HEK293 (cell line): ENCODE measurements around the gene SMLR1.

Experiments
- SP2 ChIP-seq: fragments of 450-650 bp; formaldehyde crosslinking; IDR thresholded peaks from 2 replicates; pipeline ENCODE4 v1.5.1; 2016; ENCODE audit warnings: missing biosample characterization, missing genetic modification characterization
- YY1 ChIP-seq: fragments of 450-650 bp; formaldehyde crosslinking; IDR thresholded peaks from 2 replicates; pipeline ENCODE4 v1.5.1; 2018; ENCODE audit warnings: missing biosample characterization, missing genetic modification characterization
- ZNF184 ChIP-seq: fragments of 450-650 bp; IDR thresholded peaks from 2 replicates; pipeline ENCODE4 v1.5.1; 2018; ENCODE audit warnings: missing biosample characterization, mild to moderate bottlenecking, missing genetic modification characterization
- ZNF335 ChIP-seq: fragments of 450-650 bp; formaldehyde crosslinking; conservative IDR thresholded peaks from 2 replicates; pipeline ENCODE4 v1.5.1; 2016; ENCODE audit warnings: missing biosample characterization, missing genetic modification characterization
- ZNF624 ChIP-seq: fragments of 450-650 bp; formaldehyde crosslinking; IDR thresholded peaks from 2 replicates; pipeline ENCODE4 v1.5.1; 2017; ENCODE audit warnings: missing biosample characterization, missing genetic modification characterization
- ZNF658 ChIP-seq: fragments of 450-650 bp; formaldehyde crosslinking; IDR thresholded peaks from 2 replicates; pipeline ENCODE4; 2016; ENCODE audit warnings: missing biosample characterization, missing genetic modification characterization
- ZNF768 ChIP-seq: fragments of 450-650 bp; formaldehyde crosslinking; IDR thresholded peaks from 2 replicates; pipeline ENCODE4 v1.5.1; 2018; ENCODE audit warnings: missing biosample characterization, mild to moderate bottlenecking, missing genetic modification characterization
- TF ChIP-seq, protein P1 (sequence below): fragments of 450-650 bp; formaldehyde crosslinking; IDR thresholded peaks from 2 replicates; pipeline ENCODE4 v1.5.1; 2016; ENCODE audit warnings: missing biosample characterization, missing genetic modification characterization
- TF ChIP-seq, protein P2 (sequence below): fragments of 450-650 bp; formaldehyde crosslinking; IDR thresholded peaks from 2 replicates; pipeline ENCODE4 v1.5.1; 2016; ENCODE audit warnings: missing biosample characterization, missing genetic modification characterization, borderline replicate concordance
- TF ChIP-seq, protein P3 (sequence below): fragments of 450-650 bp; formaldehyde crosslinking; optimal IDR thresholded peaks from 2 replicates; pipeline ENCODE3; 2016; ENCODE audit warnings: missing biosample characterization, mild to moderate bottlenecking, missing genetic modification characterization

DNA sequence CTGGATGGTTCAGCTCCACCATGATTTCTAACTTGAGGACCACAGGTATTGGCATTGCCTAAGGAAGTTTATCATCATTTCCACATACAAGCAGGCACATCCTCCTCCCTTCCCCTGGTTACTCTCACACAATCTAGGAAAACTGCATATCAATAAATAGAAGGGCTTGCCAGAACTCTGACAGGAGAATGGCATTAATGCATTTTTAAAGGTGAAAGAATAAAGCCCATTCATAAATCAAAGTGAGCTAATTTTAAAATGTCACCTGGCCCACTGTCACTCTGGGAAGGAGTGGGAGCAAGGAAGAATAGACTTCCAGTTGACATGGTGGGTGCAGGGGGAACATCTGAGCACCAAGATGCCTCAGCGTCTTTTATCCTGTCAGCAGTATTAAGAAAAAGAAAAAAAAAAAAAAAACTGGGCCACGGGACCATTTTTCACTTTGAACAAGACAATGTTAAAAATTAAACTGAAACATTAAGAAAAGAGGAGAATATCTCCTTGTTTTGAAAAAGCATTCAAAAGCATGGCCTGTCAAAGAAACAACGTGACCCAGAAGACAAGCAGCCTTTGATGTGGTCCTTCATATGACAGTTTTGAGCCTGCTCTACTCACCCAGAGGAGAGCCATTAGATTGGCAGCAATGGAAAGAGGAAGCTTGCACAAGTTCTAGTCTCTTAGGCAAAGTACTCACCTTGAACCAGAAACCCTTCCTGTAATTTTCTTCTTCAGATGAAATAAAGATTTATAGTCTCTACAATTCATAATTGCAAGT is 39.3 kb upstream of the SMLR1 start:
- TF ChIP-seq, protein P1, sequence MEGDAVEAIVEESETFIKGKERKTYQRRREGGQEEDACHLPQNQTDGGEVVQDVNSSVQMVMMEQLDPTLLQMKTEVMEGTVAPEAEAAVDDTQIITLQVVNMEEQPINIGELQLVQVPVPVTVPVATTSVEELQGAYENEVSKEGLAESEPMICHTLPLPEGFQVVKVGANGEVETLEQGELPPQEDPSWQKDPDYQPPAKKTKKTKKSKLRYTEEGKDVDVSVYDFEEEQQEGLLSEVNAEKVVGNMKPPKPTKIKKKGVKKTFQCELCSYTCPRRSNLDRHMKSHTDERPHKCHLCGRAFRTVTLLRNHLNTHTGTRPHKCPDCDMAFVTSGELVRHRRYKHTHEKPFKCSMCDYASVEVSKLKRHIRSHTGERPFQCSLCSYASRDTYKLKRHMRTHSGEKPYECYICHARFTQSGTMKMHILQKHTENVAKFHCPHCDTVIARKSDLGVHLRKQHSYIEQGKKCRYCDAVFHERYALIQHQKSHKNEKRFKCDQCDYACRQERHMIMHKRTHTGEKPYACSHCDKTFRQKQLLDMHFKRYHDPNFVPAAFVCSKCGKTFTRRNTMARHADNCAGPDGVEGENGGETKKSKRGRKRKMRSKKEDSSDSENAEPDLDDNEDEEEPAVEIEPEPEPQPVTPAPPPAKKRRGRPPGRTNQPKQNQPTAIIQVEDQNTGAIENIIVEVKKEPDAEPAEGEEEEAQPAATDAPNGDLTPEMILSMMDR: no peak
- TF ChIP-seq ZNF335 (tag by site-specific recombination) (no peak), SP2 (no peak), YY1 (tag by site-specific recombination) (no peak), ZNF768 (tag by site-specific recombination) (no peak), ZNF658 (tag by site-specific recombination) (no peak), ZNF624 (tag by site-specific recombination) (no peak), ZNF184 (tag by site-specific recombination) (no peak)
- TF ChIP-seq, protein P2, sequence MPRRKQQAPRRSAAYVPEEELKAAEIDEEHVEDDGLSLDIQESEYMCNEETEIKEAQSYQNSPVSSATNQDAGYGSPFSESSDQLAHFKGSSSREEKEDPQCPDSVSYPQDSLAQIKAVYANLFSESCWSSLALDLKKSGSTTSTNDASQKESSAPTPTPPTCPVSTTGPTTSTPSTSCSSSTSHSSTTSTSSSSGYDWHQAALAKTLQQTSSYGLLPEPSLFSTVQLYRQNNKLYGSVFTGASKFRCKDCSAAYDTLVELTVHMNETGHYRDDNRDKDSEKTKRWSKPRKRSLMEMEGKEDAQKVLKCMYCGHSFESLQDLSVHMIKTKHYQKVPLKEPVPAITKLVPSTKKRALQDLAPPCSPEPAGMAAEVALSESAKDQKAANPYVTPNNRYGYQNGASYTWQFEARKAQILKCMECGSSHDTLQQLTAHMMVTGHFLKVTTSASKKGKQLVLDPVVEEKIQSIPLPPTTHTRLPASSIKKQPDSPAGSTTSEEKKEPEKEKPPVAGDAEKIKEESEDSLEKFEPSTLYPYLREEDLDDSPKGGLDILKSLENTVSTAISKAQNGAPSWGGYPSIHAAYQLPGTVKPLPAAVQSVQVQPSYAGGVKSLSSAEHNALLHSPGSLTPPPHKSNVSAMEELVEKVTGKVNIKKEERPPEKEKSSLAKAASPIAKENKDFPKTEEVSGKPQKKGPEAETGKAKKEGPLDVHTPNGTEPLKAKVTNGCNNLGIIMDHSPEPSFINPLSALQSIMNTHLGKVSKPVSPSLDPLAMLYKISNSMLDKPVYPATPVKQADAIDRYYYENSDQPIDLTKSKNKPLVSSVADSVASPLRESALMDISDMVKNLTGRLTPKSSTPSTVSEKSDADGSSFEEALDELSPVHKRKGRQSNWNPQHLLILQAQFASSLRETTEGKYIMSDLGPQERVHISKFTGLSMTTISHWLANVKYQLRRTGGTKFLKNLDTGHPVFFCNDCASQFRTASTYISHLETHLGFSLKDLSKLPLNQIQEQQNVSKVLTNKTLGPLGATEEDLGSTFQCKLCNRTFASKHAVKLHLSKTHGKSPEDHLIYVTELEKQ (tag by site-specific recombination): no peak
- TF ChIP-seq, protein P3, sequence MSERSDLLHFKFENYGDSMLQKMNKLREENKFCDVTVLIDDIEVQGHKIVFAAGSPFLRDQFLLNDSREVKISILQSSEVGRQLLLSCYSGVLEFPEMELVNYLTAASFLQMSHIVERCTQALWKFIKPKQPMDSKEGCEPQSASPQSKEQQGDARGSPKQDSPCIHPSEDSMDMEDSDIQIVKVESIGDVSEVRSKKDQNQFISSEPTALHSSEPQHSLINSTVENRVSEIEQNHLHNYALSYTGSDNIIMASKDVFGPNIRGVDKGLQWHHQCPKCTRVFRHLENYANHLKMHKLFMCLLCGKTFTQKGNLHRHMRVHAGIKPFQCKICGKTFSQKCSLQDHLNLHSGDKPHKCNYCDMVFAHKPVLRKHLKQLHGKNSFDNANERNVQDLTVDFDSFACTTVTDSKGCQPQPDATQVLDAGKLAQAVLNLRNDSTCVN (tag by site-specific recombination): no peak
